H1 (cell line): ENCODE measurements around the gene ADM2. TPM values are rescaled to one million over a fixed set of nuclear protein-coding genes. Genes with fewer than 3 reads are reported as not detected.

Experiments used
- CTCF ChIA-PET: fragments of 300-600 bp; sonication (Branson Sonifier 250); formaldehyde crosslinking; loops from one replicate; lab custom pipeline; 2021; ENCODE audit not compliant: partially characterized antibody; lab: Charles Lee
- POLR2A ChIA-PET: fragments of 300-600 bp; sonication (Branson Sonifier 250); formaldehyde crosslinking; loops from one replicate; lab custom pipeline; 2021; ENCODE audit warnings: inconsistent platforms; ENCODE audit not compliant: partially characterized antibody; lab: Charles Lee
- DNase-seq, 2 experiments: peaks; one replicate each; pipeline versions ENCODE4 v3.0.0 to v3.0.0-alpha.2; 2010 to 2022; ENCODE audit warnings: low spot score in 2 of 2, low read depth in 1 of 2, mixed read lengths in 1 of 2
- FAIRE-seq: peaks from 2 replicates; lab custom pipeline; 2011; peaks lifted over from hg19 to GRCh38; lab: Jason Lieb, UNC
- H2AFZ ChIP-seq: 2 replicates; pipeline ENCODE4 v1.8.1; 2012; ENCODE audit warnings: low read length, inconsistent platforms
- H2AK5ac ChIP-seq: 2 replicates; pipeline ENCODE4 v1.6.1; 2013; ENCODE audit warnings: low read depth, low read length
- H2BK120ac ChIP-seq: replicated peaks from 2 replicates; pipeline ENCODE3; 2013; ENCODE audit warnings: low read depth, low read length, inconsistent platforms
- H2BK12ac ChIP-seq: 2 replicates; pipeline ENCODE4 v1.6.1; 2013; ENCODE audit warnings: low read depth, low read length
- H2BK15ac ChIP-seq: 2 replicates; pipeline ENCODE4 v1.6.1; 2013; ENCODE audit warnings: low read length
- H2BK20ac ChIP-seq: 2 replicates; pipeline ENCODE4 v1.6.1; 2013; ENCODE audit warnings: low read length
- H2BK5ac ChIP-seq: 2 replicates; pipeline ENCODE4 v1.6.1; 2013; ENCODE audit warnings: low read depth, low read length
- H3K14ac ChIP-seq: 2 replicates; pipeline ENCODE4 v1.6.1; 2013; ENCODE audit warnings: inconsistent platforms; ENCODE audit not compliant: insufficient read length
- H3K18ac ChIP-seq: 2 replicates; pipeline ENCODE4 v1.6.1; 2013; ENCODE audit warnings: low read length; ENCODE audit errors: extremely low read depth
- H3K23ac ChIP-seq: 2 replicates; pipeline ENCODE4 v1.6.1; 2013; ENCODE audit warnings: inconsistent platforms; ENCODE audit not compliant: insufficient read length
- H3K23me2 ChIP-seq: 2 replicates; pipeline ENCODE4 v1.6.1; 2013; ENCODE audit warnings: low read depth, low read length
- H3K27ac ChIP-seq: 2 replicates; pipeline ENCODE4 v1.6.1; 2011; ENCODE audit warnings: low read depth, low read length, inconsistent platforms
- H3K27me3 ChIP-seq, 4 experiments: replicated peaks in 1 of 4; 1 replicate in 1 of 4; 2 replicates in 3 of 4; pipeline versions ENCODE4 v1.6.1 to v1.8.1; 2011 to 2013; ENCODE audit warnings: low read length in 3 of 4, mild to moderate bottlenecking in 3 of 4, inconsistent platforms in 2 of 4, mixed read lengths in 2 of 4, moderate library complexity in 1 of 4; ENCODE audit not compliant: control insufficient read depth in 3 of 4, insufficient read depth in 3 of 4; ENCODE audit errors: extremely low read depth in 1 of 4
- H3K36me3 ChIP-seq, 4 experiments: 2 replicates each; pipeline versions ENCODE4 v1.6.1 to v1.8.1; 2011 to 2013; ENCODE audit warnings: mild to moderate bottlenecking in 4 of 4, low read length in 3 of 4, moderate library complexity in 2 of 4, control low read depth in 1 of 4, inconsistent platforms in 1 of 4; ENCODE audit not compliant: insufficient read depth in 4 of 4, control insufficient read depth in 2 of 4
- H3K4ac ChIP-seq: replicated peaks from 2 replicates; pipeline ENCODE3; 2013; ENCODE audit warnings: low read length, low read depth, mixed read lengths, inconsistent platforms; ENCODE audit not compliant: insufficient read length
- H3K4me1 ChIP-seq, 4 experiments: replicated peaks in 1 of 4; 1 replicate in 1 of 4; 2 replicates in 3 of 4; pipeline versions ENCODE4 v1.6.1 to v1.8.1; 2011 to 2013; ENCODE audit warnings: low read length in 3 of 4, inconsistent platforms in 2 of 4, mixed read lengths in 1 of 4; ENCODE audit not compliant: insufficient read depth in 4 of 4, control insufficient read depth in 3 of 4
- H3K4me2 ChIP-seq, 2 experiments: 2 replicates each; pipeline versions ENCODE4 v1.6.1 to v1.8.1; 2011 to 2013; ENCODE audit warnings: low read depth in 2 of 2, low read length in 2 of 2, control low read depth in 1 of 2, inconsistent platforms in 1 of 2, mild to moderate bottlenecking in 1 of 2; ENCODE audit not compliant: insufficient read depth in 1 of 2
- H3K4me3 ChIP-seq, 4 experiments: fragments of 200-600, 300-600 bp in 1 of 4; sonication (generic), shearing (Covaris generic), sonication (Bioruptor Twin) in 1 of 4; 2 replicates each; pipeline versions ENCODE4 v1.5.1 to v1.8.1; 2011 to 2016; ENCODE audit warnings: low read length in 4 of 4, low read depth in 3 of 4, control low read depth in 2 of 4, inconsistent platforms in 2 of 4, mild to moderate bottlenecking in 2 of 4, mixed read lengths in 1 of 4, moderate library complexity in 1 of 4; ENCODE audit not compliant: insufficient read depth in 2 of 4; ENCODE audit errors: extremely low read depth in 1 of 4
- H3K56ac ChIP-seq: replicated peaks from 2 replicates; pipeline ENCODE3; 2013; ENCODE audit warnings: low read depth, mild to moderate bottlenecking, mixed read lengths, low read length, inconsistent platforms; ENCODE audit not compliant: insufficient read length
- H3K79me1 ChIP-seq: 2 replicates; pipeline ENCODE4 v1.6.1; 2013; ENCODE audit warnings: low read depth, low read length, control low read depth
- H3K79me2 ChIP-seq, 2 experiments: 2 replicates each; pipeline versions ENCODE4 v1.6.1 to v1.8.1; 2012 to 2013; ENCODE audit warnings: low read length in 2 of 2, mild to moderate bottlenecking in 2 of 2, inconsistent platforms in 1 of 2; ENCODE audit not compliant: insufficient read depth in 2 of 2, control insufficient read depth in 1 of 2
- H3K9ac ChIP-seq, 4 experiments: replicated peaks in 1 of 4; 1 replicate in 1 of 4; 2 replicates in 3 of 4; pipeline versions ENCODE4 v1.6.1 to v1.8.1; 2011 to 2013; ENCODE audit warnings: low read depth in 3 of 4, low read length in 3 of 4, control low read depth in 2 of 4, mild to moderate bottlenecking in 2 of 4, moderate library complexity in 2 of 4, inconsistent platforms in 1 of 4; ENCODE audit errors: extremely low read depth in 1 of 4
- H3K9me3 ChIP-seq, 2 experiments: 2 replicates each; pipeline versions ENCODE4 v1.6.1 to v1.8.1; 2012 to 2013; ENCODE audit warnings: mild to moderate bottlenecking in 2 of 2, moderate library complexity in 2 of 2, control low read depth in 1 of 2, inconsistent platforms in 1 of 2, low read depth in 1 of 2, low read length in 1 of 2, mixed read lengths in 1 of 2; ENCODE audit not compliant: insufficient read depth in 2 of 2
- H4K20me1 ChIP-seq, 2 experiments: replicated peaks in 1 of 2; 2 replicates each; pipeline versions ENCODE3 to v1.8.1; 2011 to 2013; ENCODE audit warnings: inconsistent platforms in 2 of 2, low read length in 2 of 2, mild to moderate bottlenecking in 1 of 2; ENCODE audit not compliant: insufficient read depth in 2 of 2, control insufficient read depth in 1 of 2
- H4K5ac ChIP-seq: 2 replicates; pipeline ENCODE4 v1.6.1; 2013; ENCODE audit warnings: low read length, low read depth, mixed read lengths, inconsistent platforms; ENCODE audit not compliant: insufficient read length
- H4K8ac ChIP-seq: 2 replicates; pipeline ENCODE4 v1.8.0; 2013; ENCODE audit warnings: mild to moderate bottlenecking, moderate library complexity, low read length, inconsistent platforms; ENCODE audit not compliant: insufficient read depth; ENCODE audit errors: extremely low read depth
- H4K91ac ChIP-seq: replicated peaks from 2 replicates; pipeline ENCODE3; 2013; ENCODE audit warnings: low read length, mixed read lengths, inconsistent platforms; ENCODE audit not compliant: insufficient read length
- CBX8 ChIP-seq: fragments of 300-800, 300-1000 bp; sonication (generic); IDR thresholded peaks from 2 replicates; pipeline ENCODE4 v1.7.1; 2016; ENCODE audit warnings: low read depth, low read length, borderline replicate concordance
- EZH2 ChIP-seq: fragments of 200-600 bp; sonication (generic); IDR thresholded peaks from 2 replicates; pipeline ENCODE4 v1.7.1; 2012; ENCODE audit warnings: low read depth, mild to moderate bottlenecking, moderate library complexity, low read length, inconsistent platforms; ENCODE audit not compliant: severe bottlenecking
- POLR2A ChIP-seq, 2 experiments: IDR thresholded peaks; 1 replicate in 1 of 2; 2 replicates in 1 of 2; pipeline ENCODE4 v1.6.1; 2011; ENCODE audit warnings: low read depth in 2 of 2, low read length in 2 of 2, mild to moderate bottlenecking in 2 of 2; ENCODE audit errors: control extremely low read depth in 1 of 2
- POU5F1 ChIP-seq: IDR thresholded peaks from 2 replicates; pipeline ENCODE4 v1.6.1; 2011; ENCODE audit warnings: low read depth, mild to moderate bottlenecking, low read length, moderate library complexity
- RBBP5 ChIP-seq: IDR thresholded peaks from 2 replicates; pipeline ENCODE4 v1.7.1; 2012; ENCODE audit warnings: low read depth, mild to moderate bottlenecking, inconsistent platforms, low read length, moderate library complexity, borderline replicate concordance
- RNF2 ChIP-seq: fragments of 200-900, 300-1000 bp; sonication (generic); IDR thresholded peaks from 2 replicates; pipeline ENCODE4 v1.7.1; 2016; ENCODE audit warnings: borderline replicate concordance, low read depth, mild to moderate bottlenecking, antibody characterized with exemption, low read length; ENCODE audit not compliant: poor library complexity, severe bottlenecking; ENCODE audit errors: missing control alignments
- RXRA ChIP-seq: IDR thresholded peaks from 2 replicates; pipeline ENCODE4 v1.6.1; 2011; ENCODE audit warnings: low read depth, mild to moderate bottlenecking, low read length, moderate library complexity; ENCODE audit not compliant: insufficient read depth
- SIRT6 ChIP-seq: IDR thresholded peaks from one replicate; pipeline ENCODE4 v1.7.1; 2012; ENCODE audit warnings: low read length, inconsistent platforms
- TAF7 ChIP-seq: optimal IDR thresholded peaks from 2 replicates; pipeline ENCODE3; 2011; ENCODE audit warnings: low read depth, mild to moderate bottlenecking, inconsistent platforms, low read length, moderate library complexity, borderline replicate concordance
- USF2 ChIP-seq: IDR thresholded peaks from 2 replicates; pipeline ENCODE4 v1.6.1; 2011; ENCODE audit warnings: low read length, improper control_type of control experiment
- WGBS, 2 experiments: shearing (Covaris generic) in 1 of 2; methylation state at CpG; one replicate each; pipeline versions ENCODE4 v1.1.6 to v1.1.7; 2013 to 2015; ENCODE audit warnings: low lambda C conversion rate in 2 of 2, mixed read lengths in 2 of 2, inconsistent platforms in 1 of 2, low coverage in 1 of 2, missing lambda C conversion rate in 1 of 2; ENCODE audit not compliant: insufficient replicate concordance in 2 of 2, insufficient coverage in 1 of 2, insufficient read length in 1 of 2; ENCODE audit errors: extremely low coverage in 1 of 2, missing lambda C conversion rate in 1 of 2; 5-methylcytosine and 5-hydroxymethylcytosine counted together
- polyA plus RNA-seq, 7 experiments: library from polyadenylated mRNA; depleted of rRNA in 3 of 7; stranded (reverse) in 5 of 7; unstranded in 2 of 7; fragments of >200 nt in 5 of 7; fragments of 200-250 nt in 2 of 7; gene quantifications; 1 replicate in 5 of 7; 2 replicates in 1 of 7; 4 replicates in 1 of 7; pipeline versions ENCODE4 v1.2.1 to v1.2.3, GENCODE V29; 2011 to 2013; ENCODE audit warnings: missing spikeins in 2 of 7, mixed read lengths in 2 of 7
- total RNA-seq: library from RNA; stranded (reverse); fragmentation: NEBNext Ultra II Directional; extraction: Animal tissue kit (Norgen Biotek cat#: 25700); gene quantifications from 2 replicates; pipeline ENCODE4 v1.2.1, GENCODE V29; 2021

ADM2 gene
- total and polyA plus RNA-seq, 2 of the 8 experiments (the other 6 are each of a cell fraction or from before 2014, with no cell fraction given), result 3.3 to 7.5 TPM

- Histone ChIP-seq H2BK12ac (no peak overlapping the region), H4K8ac (no peak overlapping the region; the same call in 1 of the 2 replicates), H4K20me1 (peaks cover 5 to 14% of the 10 kb centered on the region in 2 experiments), H3K79me2 (no peaks in the 10 kb centered on the region), H3K14ac (no peak overlapping the region), H3K18ac (no peak overlapping the region; the same call in 1 of the 2 replicates), H3K36me3 (no peaks in the 10 kb centered on the region), H3K23ac (no peak overlapping the region), H3K9me3 (no peaks in the 10 kb centered on the region), H3K27ac (no peak overlapping the region), H3K79me1 (no peaks in the 10 kb centered on the region), H3K56ac (no peak overlapping the region), H3K4ac (no peak overlapping the region), H2BK15ac (no peak overlapping the region), H3K4me3 (peak overlapping the region; percentile 27 to 68 (median 48)), H3K23me2 (peaks cover 18% of the 10 kb centered on the region; the same call in 1 of the 2 replicates), H2BK5ac (no peak overlapping the region), H3K4me2 (peak overlapping the region; percentile 51 to 92), H4K91ac (no peak overlapping the region), H3K4me1 (peaks cover 0 to 18% (median 7%) of the 10 kb centered on the region in 4 experiments; a peak in 5 of 7 replicates), H3K9ac (0 out of 7 replicates have a peak overlapping the region, but pooled peaks of 1 of the 4 experiments have one; percentile 35), H2BK20ac (no peak overlapping the region), H2BK120ac (no peak overlapping the region), H2AFZ (no peak overlapping the region; the same call in 1 of the 2 replicates), H3K27me3 (peaks cover 43 to 65% (median 58%) of the 10 kb centered on the region in 4 experiments), H4K5ac (no peak overlapping the region), H2AK5ac (no peak overlapping the region)
- CTCF ChIA-PET, result interaction anchor here (1.0 kb wide), 3 partner anchors 31 to 157 kb away, joined by 3 to 4 read pairs (median 3); partner anchors contain the start of gene SYCE3
- FAIRE-seq (no peak), DNase-seq (peak in 1 of 2 experiments; percentile 77)
- 4% methylated on average over 41 of the region's 56 CpGs; no CpG with 5 or more reads in 1 of the 2 experiments for WGBS, 2 experiments
- POLR2A ChIA-PET, result interaction anchor here (0.7 kb wide), 1 partner anchor 19 kb away, joined by 3 read pairs; no protein-coding TSS in a partner anchor
- TF ChIP-seq SIRT6, result no peak
- no peak for TF ChIP-seq TAF7
- no peak for TF ChIP-seq POU5F1
- no peak for TF ChIP-seq RXRA
- peak; percentile 65 for TF ChIP-seq EZH2
- no peak for TF ChIP-seq CBX8
- peak; percentile 37 for TF ChIP-seq RNF2
- TF ChIP-seq RBBP5, result no peak
- TF ChIP-seq POLR2A (IDR thresholded peaks at IDR 0.05; ENCODE audit: control extremely low read depth in 1 of 2, low read depth in 2 of 2, low read length in 2 of 2), result no peak
- TF ChIP-seq USF2, result no peak
These were observed 50.8 kb downstream of the ADM2 start for GRCh38 chr22:50531962-50532674.
